ENCODE results near the gene RAB7A.

DNA sequence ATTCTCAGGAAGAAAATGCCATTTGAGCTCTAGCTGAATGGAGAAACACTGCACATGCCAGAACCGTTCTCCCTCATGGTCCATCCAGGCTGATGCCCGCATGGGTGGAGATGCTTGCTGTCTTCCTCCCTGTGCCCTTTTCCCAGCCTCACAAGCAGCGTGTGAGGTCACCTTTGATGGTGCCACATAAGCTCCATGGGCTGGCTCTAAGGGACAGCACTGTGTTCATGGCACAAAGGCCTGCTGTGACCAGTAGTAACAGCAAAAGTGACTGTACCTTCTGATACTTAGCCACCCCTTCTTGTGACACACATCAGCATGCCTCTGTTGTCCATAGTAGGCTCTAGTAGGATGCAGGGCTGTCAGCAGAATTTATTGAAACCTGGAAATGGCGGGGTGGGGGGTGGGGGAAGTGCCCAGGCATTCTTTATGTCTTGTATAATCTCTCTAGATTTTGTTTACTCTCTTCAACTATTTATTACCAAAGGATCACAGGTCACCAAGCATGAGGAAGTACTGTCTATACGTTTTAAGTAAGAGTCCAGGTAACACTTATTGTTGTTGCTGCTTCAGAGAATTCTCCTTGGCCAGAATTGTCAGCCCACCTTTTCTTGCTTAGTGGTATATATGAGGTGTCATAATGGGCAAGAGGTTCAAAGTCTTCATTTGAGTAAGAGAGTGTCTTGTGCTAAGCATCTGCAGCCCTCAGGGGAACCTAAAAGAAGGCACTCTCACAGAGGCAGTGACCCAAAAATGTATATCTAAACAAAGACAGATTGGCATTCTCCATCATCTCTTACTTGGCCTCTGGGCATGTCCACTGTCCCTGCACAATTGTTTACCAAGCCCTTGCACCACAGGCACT lies 56.5 kb downstream of the RAB7A start:
- TF ChIP-seq, protein P1, sequence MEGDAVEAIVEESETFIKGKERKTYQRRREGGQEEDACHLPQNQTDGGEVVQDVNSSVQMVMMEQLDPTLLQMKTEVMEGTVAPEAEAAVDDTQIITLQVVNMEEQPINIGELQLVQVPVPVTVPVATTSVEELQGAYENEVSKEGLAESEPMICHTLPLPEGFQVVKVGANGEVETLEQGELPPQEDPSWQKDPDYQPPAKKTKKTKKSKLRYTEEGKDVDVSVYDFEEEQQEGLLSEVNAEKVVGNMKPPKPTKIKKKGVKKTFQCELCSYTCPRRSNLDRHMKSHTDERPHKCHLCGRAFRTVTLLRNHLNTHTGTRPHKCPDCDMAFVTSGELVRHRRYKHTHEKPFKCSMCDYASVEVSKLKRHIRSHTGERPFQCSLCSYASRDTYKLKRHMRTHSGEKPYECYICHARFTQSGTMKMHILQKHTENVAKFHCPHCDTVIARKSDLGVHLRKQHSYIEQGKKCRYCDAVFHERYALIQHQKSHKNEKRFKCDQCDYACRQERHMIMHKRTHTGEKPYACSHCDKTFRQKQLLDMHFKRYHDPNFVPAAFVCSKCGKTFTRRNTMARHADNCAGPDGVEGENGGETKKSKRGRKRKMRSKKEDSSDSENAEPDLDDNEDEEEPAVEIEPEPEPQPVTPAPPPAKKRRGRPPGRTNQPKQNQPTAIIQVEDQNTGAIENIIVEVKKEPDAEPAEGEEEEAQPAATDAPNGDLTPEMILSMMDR (conservative IDR thresholded peaks at IDR 0.05) = no peak
- TF ChIP-seq ZFX (IDR thresholded peaks at IDR 0.05) = no peak
